Testis (tissue), 3 donors: ENCODE measurements around the gene FBXL17. TPM values are rescaled to one million over a fixed set of nuclear protein-coding genes. Genes with fewer than 3 reads are reported as not detected.

Source experiments
- DNase-seq: peaks from one replicate; pipeline ENCODE4 v3.0.0-alpha.2; 2019
- H3K27ac ChIP-seq, 2 donors: fragments of 200-600 bp; sonication (generic); one replicate each; pipeline ENCODE4 v1.5.1; 2019
- H3K27me3 ChIP-seq: fragments of 200-600 bp; sonication (generic); one replicate; pipeline ENCODE4 v1.5.1; 2019
- H3K36me3 ChIP-seq: fragments of 200-600 bp; sonication (generic); one replicate; pipeline ENCODE4 v1.5.1; 2017; ENCODE audit warnings: low read depth; ENCODE audit errors: missing control alignments
- H3K4me1 ChIP-seq: fragments of 200-600 bp; sonication (generic); one replicate; pipeline ENCODE4 v1.5.1; 2019
- H3K4me3 ChIP-seq, 2 donors: fragments of 200-600 bp; sonication (generic); one replicate each; pipeline ENCODE4 v1.5.1; 2017 to 2019
- H3K9me3 ChIP-seq: fragments of 200-600 bp; sonication (generic); one replicate; pipeline ENCODE4 v1.5.1; 2017
- POLR2A ChIP-seq: fragments of 450-650 bp; IDR thresholded peaks from one replicate; pipeline ENCODE4 v1.6.1; 2017; ENCODE audit warnings: antibody characterized with exemption, mild to moderate bottlenecking, moderate library complexity
- WGBS, 2 donors: methylation state at CpG; one replicate each; pipeline ENCODE4 v1.1.5; 2018; 5-methylcytosine and 5-hydroxymethylcytosine counted together
- intact Hi-C: fragments of 100-400 bp; cut with DNase I; formaldehyde crosslinking; loops from one replicate; pipeline ENCODE4 v1.15.1; 2023; ENCODE audit warnings: low total_unique reads
- polyA plus RNA-seq: library from polyadenylated mRNA; stranded (reverse); fragments of 350-450 nt; fragmentation: Illumina TruSeq; extraction: RNeasy Lipid Tissue Mini Kit (QIAGEN cat#74804); gene quantifications from one replicate; pipeline ENCODE4 v1.2.3, GENCODE V29; 2014; ENCODE audit warnings: low read depth, low replicate concordance; ENCODE audit not compliant: insufficient read depth
- total RNA-seq, 2 donors: library from RNA; depleted of rRNA; stranded (reverse); fragments of >200 nt; gene quantifications; one replicate each; pipeline ENCODE4 v1.2.3, GENCODE V29; 2016
- TF ChIP-seq, protein P1 (sequence below), 3 experiments: fragments of 450-650 bp in 2 of 3; fragments of 200-600 bp in 1 of 3; sonication (generic) in 1 of 3; IDR thresholded peaks; one replicate each; pipeline ENCODE4 v1.5.1; 2016 to 2019; ENCODE audit warnings: antibody characterized with exemption in 3 of 3, mild to moderate bottlenecking in 2 of 3, moderate library complexity in 1 of 3

The FBXL17 gene
- total and polyA plus RNA-seq, 3 donors from 2014 or later = 20.7 to 25.1 (median 22.6) TPM

DNA sequence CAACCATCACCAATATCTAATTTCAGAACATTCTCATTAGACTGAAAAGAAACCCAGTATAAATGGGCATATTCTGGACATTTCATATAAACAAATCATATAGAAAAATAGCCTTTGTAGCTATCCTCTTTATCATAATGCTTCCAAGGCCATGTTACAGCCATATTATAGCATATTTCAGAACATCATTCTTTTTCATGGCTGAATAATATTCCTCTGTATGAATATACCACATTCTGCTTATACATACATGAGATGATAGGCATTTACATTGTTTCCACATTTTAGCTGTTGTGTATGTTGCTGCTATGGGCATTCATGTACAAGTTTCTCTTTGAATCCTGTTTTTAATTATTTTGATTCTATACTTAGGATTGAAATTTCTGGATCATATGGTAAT is 167.0 kb downstream of the FBXL17 start:
- Histone ChIP-seq H3K4me3 (no peak overlapping the region), H3K4me1 (no peaks in the 10 kb centered on the region), H3K9me3 (no peaks in the 10 kb centered on the region), H3K27ac (no peak overlapping the region), H3K27me3 (no peaks in the 10 kb centered on the region), H3K36me3 (no peaks in the 10 kb centered on the region)
- TF ChIP-seq, protein P1, sequence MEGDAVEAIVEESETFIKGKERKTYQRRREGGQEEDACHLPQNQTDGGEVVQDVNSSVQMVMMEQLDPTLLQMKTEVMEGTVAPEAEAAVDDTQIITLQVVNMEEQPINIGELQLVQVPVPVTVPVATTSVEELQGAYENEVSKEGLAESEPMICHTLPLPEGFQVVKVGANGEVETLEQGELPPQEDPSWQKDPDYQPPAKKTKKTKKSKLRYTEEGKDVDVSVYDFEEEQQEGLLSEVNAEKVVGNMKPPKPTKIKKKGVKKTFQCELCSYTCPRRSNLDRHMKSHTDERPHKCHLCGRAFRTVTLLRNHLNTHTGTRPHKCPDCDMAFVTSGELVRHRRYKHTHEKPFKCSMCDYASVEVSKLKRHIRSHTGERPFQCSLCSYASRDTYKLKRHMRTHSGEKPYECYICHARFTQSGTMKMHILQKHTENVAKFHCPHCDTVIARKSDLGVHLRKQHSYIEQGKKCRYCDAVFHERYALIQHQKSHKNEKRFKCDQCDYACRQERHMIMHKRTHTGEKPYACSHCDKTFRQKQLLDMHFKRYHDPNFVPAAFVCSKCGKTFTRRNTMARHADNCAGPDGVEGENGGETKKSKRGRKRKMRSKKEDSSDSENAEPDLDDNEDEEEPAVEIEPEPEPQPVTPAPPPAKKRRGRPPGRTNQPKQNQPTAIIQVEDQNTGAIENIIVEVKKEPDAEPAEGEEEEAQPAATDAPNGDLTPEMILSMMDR (IDR thresholded peaks at IDR 0.05) = no peak
- TF ChIP-seq POLR2A = no peak
- no peak for DNase-seq
- intact Hi-C loops = no loop called here

DNA sequence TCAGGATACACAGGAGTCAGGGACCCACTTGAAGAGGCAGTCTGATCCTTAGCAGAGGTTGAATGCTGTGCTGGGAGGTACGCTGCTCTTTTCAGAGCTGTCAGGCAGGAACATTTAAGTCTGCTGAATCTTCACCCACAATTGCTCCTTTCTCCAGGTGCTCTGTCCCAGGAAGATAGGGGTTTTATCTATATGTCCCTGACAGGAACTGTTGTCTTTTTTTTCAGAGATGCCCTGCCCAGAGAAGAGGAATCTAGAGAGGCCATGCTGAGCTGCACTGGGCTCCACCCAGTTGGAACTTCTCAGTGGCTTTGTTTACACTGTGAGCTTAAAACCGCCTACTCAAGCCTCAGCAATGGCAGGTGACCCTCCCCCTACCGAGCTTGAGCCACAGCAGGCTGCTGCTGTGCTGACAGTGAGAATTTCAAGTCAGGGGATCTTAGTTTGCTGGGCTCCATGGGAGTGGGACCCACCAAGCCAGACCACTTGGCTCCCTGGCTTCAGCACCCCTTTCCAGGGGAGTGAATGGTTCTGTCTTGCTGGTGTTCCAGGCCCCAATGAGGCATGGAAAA is 169.0 kb downstream of the FBXL17 start:
- Histone ChIP-seq H3K4me3 (no peak overlapping the region), H3K4me1 (no peaks in the 10 kb centered on the region), H3K27me3 (no peaks in the 10 kb centered on the region), H3K9me3 (no peaks in the 10 kb centered on the region), H3K27ac (no peak overlapping the region), H3K36me3 (no peaks in the 10 kb centered on the region)
- 79 to 89% methylated on average over 3 of the region's 3 CpGs for WGBS, 2 donors
- no peak for TF ChIP-seq POLR2A
- TF ChIP-seq, protein P1 (IDR thresholded peaks at IDR 0.05) = no peak
- DNase-seq = no peak
- intact Hi-C loops = no loop called here

DNA sequence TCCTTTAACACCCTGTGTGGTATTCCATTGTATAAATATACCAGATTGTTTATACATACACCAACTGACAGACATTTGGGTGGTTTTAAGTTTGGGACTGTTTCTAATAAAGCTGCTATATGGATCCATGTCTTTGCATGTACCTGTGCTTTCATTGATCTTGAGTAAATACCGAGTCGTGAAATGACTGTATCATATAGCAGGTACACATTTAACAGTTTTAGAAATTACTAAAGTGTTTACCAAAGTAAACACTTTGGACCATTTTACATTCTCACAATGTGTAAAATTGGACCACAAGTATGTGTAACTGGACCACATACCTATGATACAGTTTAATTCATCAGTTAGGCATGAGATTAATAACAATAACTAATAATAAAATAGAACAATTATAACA is 175.2 kb downstream of the FBXL17 start:
- Histone ChIP-seq H3K9me3 (no peaks in the 10 kb centered on the region), H3K27me3 (no peaks in the 10 kb centered on the region), H3K4me1 (no peaks in the 10 kb centered on the region), H3K27ac (no peak overlapping the region), H3K4me3 (no peak overlapping the region), H3K36me3 (no peaks in the 10 kb centered on the region)
- WGBS, 2 donors = 94 to 96% methylated on average over 2 of the region's 2 CpGs
- TF ChIP-seq POLR2A = no peak
- TF ChIP-seq, protein P1 (IDR thresholded peaks at IDR 0.05) = no peak
- intact Hi-C loops = no loop called here
- no peak for DNase-seq

DNA sequence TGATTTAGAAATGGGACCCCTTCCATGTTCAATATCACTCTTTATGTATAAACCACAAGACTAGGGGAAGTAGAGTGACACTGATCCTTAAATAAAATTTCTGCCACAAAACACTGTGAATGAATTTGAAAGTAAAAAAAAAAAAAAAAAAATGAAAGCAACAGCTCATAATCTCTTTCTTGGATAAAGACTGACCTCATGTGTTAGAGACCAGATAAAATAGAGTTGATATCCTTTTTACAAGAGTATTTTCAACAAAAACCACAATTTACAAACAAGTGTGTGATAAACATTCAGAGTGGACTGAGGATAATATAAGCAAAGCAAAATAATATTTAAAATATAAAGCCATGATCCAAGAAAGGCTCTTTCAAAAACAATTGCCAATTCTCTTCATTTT is 180.2 kb downstream of the FBXL17 start:
- Histone ChIP-seq H3K27ac (no peak overlapping the region), H3K4me3 (no peak overlapping the region), H3K9me3 (no peaks in the 10 kb centered on the region), H3K36me3 (no peaks in the 10 kb centered on the region), H3K4me1 (no peaks in the 10 kb centered on the region), H3K27me3 (no peaks in the 10 kb centered on the region)
- no peak for TF ChIP-seq POLR2A
- TF ChIP-seq, protein P1 (IDR thresholded peaks at IDR 0.05) = no peak
- intact Hi-C loops = no loop called here
- no peak for DNase-seq

DNA sequence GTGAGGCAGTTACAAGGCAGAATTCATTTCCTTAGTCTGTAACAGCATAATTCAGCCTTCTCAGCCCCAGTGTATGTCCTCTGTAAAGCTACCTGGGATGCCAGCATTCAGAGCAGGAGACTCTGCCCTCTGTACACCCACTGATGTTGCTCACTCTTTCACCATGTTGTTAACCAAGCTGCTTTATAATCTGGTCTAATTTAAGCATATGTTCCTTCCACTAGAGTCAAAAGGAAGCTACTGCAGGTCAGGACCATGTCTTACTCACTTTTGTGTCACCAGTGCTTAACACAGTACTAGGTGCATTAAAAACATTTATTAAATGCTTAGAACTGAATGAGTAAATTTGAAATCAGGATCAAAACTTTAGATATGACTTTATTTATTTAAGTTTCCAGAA is 185.6 kb downstream of the FBXL17 start:
- Histone ChIP-seq H3K27me3 (no peaks in the 10 kb centered on the region), H3K4me1 (no peaks in the 10 kb centered on the region), H3K9me3 (no peaks in the 10 kb centered on the region), H3K4me3 (no peak overlapping the region), H3K36me3 (no peaks in the 10 kb centered on the region), H3K27ac (no peak overlapping the region)
- no peak for DNase-seq
- intact Hi-C loops = no loop called here
- no peak for TF ChIP-seq POLR2A
- TF ChIP-seq, protein P1 (IDR thresholded peaks at IDR 0.05) = no peak
